ENCODE results near the gene CARD10.

The CARD10 gene

GRCh38 chr22:37449331-37450001 lies 69.7 kb downstream of the CARD10 start:
- Histone ChIP-seq H3K4me3 (ENCODE audit: low read depth in 1 of 5, low read length in 5 of 5) (no peak overlapping the region), H3K27ac (ENCODE audit: low read depth, low read length) (no peak overlapping the region), H3K4me1 (ENCODE audit: control insufficient read depth in 5 of 5, insufficient read depth in 5 of 5, low read length in 5 of 5) (peaks cover 0 to 3% (median 0%) of the 10 kb centered on the region in 5 donors), H3K9ac (ENCODE audit: low read length in 5 of 5) (no peak overlapping the region), H3K27me3 (ENCODE audit: control insufficient read depth in 5 of 5, insufficient read depth in 4 of 5, low read length in 5 of 5) (peaks cover 17 to 27% (median 20%) of the 10 kb centered on the region in 5 donors), H3K36me3 (ENCODE audit: control insufficient read depth in 5 of 5, insufficient read depth in 5 of 5, low read length in 5 of 5) (no peaks in the 10 kb centered on the region), H3K9me3 (ENCODE audit: control insufficient read depth in 5 of 5, low read length in 5 of 5) (peaks cover 0 to 13% (median 2%) of the 10 kb centered on the region in 5 donors)

GRCh38 chr22:37448516-37449127 lies 70.6 kb downstream of the CARD10 start:
- no peaks in the 10 kb centered on the region for H3K36me3 ChIP-seq (ENCODE audit: control insufficient read depth in 5 of 5, insufficient read depth in 5 of 5, low read length in 5 of 5)
- no peak overlapping the region for H3K4me3 ChIP-seq (ENCODE audit: low read depth in 1 of 5, low read length in 5 of 5)
- H3K9me3 ChIP-seq (ENCODE audit: control insufficient read depth in 5 of 5, low read length in 5 of 5): peaks cover 0 to 9% (median 0%) of the 10 kb centered on the region in 5 donors
- H3K4me1 ChIP-seq (ENCODE audit: control insufficient read depth in 5 of 5, insufficient read depth in 5 of 5, low read length in 5 of 5): peaks cover 0 to 3% (median 0%) of the 10 kb centered on the region in 5 donors
- H3K27me3 ChIP-seq (ENCODE audit: control insufficient read depth in 5 of 5, insufficient read depth in 4 of 5, low read length in 5 of 5): peaks cover 10 to 24% (median 18%) of the 10 kb centered on the region in 5 donors
- H3K9ac ChIP-seq (ENCODE audit: low read length in 5 of 5): no peak overlapping the region
- H3K27ac ChIP-seq (ENCODE audit: low read depth, low read length): no peak overlapping the region

- Histone ChIP-seq H3K27ac (ENCODE audit: low read depth, low read length) (no peak overlapping the region), H3K9me3 (ENCODE audit: control insufficient read depth in 5 of 5, low read length in 5 of 5) (peaks cover 0 to 9% (median 9%) of the 10 kb centered on the region in 5 donors), H3K4me3 (ENCODE audit: low read depth in 1 of 5, low read length in 5 of 5) (no peak overlapping the region), H3K27me3 (ENCODE audit: control insufficient read depth in 5 of 5, insufficient read depth in 4 of 5, low read length in 5 of 5) (peaks cover 12 to 26% (median 22%) of the 10 kb centered on the region in 5 donors), H3K36me3 (ENCODE audit: control insufficient read depth in 5 of 5, insufficient read depth in 5 of 5, low read length in 5 of 5) (no peaks in the 10 kb centered on the region), H3K9ac (ENCODE audit: low read length in 5 of 5) (no peak overlapping the region), H3K4me1 (ENCODE audit: control insufficient read depth in 5 of 5, insufficient read depth in 5 of 5, low read length in 5 of 5) (peaks cover 0 to 3% (median 0%) of the 10 kb centered on the region in 5 donors)
Observed at GRCh38 chr22:37445501-37445900, 73.7 kb downstream of the CARD10 start.

- no peak overlapping the region for H3K27ac ChIP-seq (ENCODE audit: low read depth, low read length)
- peaks cover 0 to 13% (median 10%) of the 10 kb centered on the region in 5 donors for H3K9me3 ChIP-seq (ENCODE audit: control insufficient read depth in 5 of 5, low read length in 5 of 5)
Observed at GRCh38 chr22:37443977-37444376, 75.2 kb downstream of the CARD10 start.

GRCh38 chr22:37443086-37443485 lies 76.1 kb downstream of the CARD10 start:
- Histone ChIP-seq H3K9me3 (ENCODE audit: control insufficient read depth in 5 of 5, low read length in 5 of 5) (peaks cover 0 to 13% (median 10%) of the 10 kb centered on the region in 5 donors), H3K9ac (ENCODE audit: low read length in 5 of 5) (no peak overlapping the region), H3K36me3 (ENCODE audit: control insufficient read depth in 5 of 5, insufficient read depth in 5 of 5, low read length in 5 of 5) (no peaks in the 10 kb centered on the region), H3K27ac (ENCODE audit: low read depth, low read length) (no peak overlapping the region), H3K4me3 (ENCODE audit: low read depth in 1 of 5, low read length in 5 of 5) (no peak overlapping the region), H3K4me1 (ENCODE audit: control insufficient read depth in 5 of 5, insufficient read depth in 5 of 5, low read length in 5 of 5) (no peaks in the 10 kb centered on the region), H3K27me3 (ENCODE audit: control insufficient read depth in 5 of 5, insufficient read depth in 4 of 5, low read length in 5 of 5) (peaks cover 8 to 17% (median 14%) of the 10 kb centered on the region in 5 donors)

More at GRCh38 chr22:37443977-37444376, 75.2 kb downstream of the CARD10 start:
- H3K4me1 ChIP-seq (ENCODE audit: control insufficient read depth in 5 of 5, insufficient read depth in 5 of 5, low read length in 5 of 5): no peaks in the 10 kb centered on the region
- H3K27me3 ChIP-seq (ENCODE audit: control insufficient read depth in 5 of 5, insufficient read depth in 4 of 5, low read length in 5 of 5): peaks cover 8 to 23% (median 18%) of the 10 kb centered on the region in 5 donors
- H3K9ac ChIP-seq (ENCODE audit: low read length in 5 of 5): no peak overlapping the region
- H3K4me3 ChIP-seq (ENCODE audit: low read depth in 1 of 5, low read length in 5 of 5): no peak overlapping the region
- H3K36me3 ChIP-seq (ENCODE audit: control insufficient read depth in 5 of 5, insufficient read depth in 5 of 5, low read length in 5 of 5): no peaks in the 10 kb centered on the region

GRCh38 chr22:37442537-37442936 lies 76.7 kb downstream of the CARD10 start:
- H3K27ac ChIP-seq (ENCODE audit: low read depth, low read length): no peak overlapping the region
- peaks cover 0 to 13% (median 10%) of the 10 kb centered on the region in 5 donors for H3K9me3 ChIP-seq (ENCODE audit: control insufficient read depth in 5 of 5, low read length in 5 of 5)
- no peak overlapping the region for H3K4me3 ChIP-seq (ENCODE audit: low read depth in 1 of 5, low read length in 5 of 5)
- H3K9ac ChIP-seq (ENCODE audit: low read length in 5 of 5): no peak overlapping the region
- H3K27me3 ChIP-seq (ENCODE audit: control insufficient read depth in 5 of 5, insufficient read depth in 4 of 5, low read length in 5 of 5): peaks cover 6 to 14% (median 11%) of the 10 kb centered on the region in 5 donors
- H3K4me1 ChIP-seq (ENCODE audit: control insufficient read depth in 5 of 5, insufficient read depth in 5 of 5, low read length in 5 of 5): no peaks in the 10 kb centered on the region
- no peaks in the 10 kb centered on the region for H3K36me3 ChIP-seq (ENCODE audit: control insufficient read depth in 5 of 5, insufficient read depth in 5 of 5, low read length in 5 of 5)

- H3K27me3 ChIP-seq (ENCODE audit: control insufficient read depth in 5 of 5, insufficient read depth in 4 of 5, low read length in 5 of 5): peaks cover 5 to 11% (median 9%) of the 10 kb centered on the region in 5 donors
- no peak overlapping the region for H3K9ac ChIP-seq (ENCODE audit: low read length in 5 of 5)
- H3K9me3 ChIP-seq (ENCODE audit: control insufficient read depth in 5 of 5, low read length in 5 of 5): peaks cover 0 to 13% (median 10%) of the 10 kb centered on the region in 5 donors
- no peaks in the 10 kb centered on the region for H3K4me1 ChIP-seq (ENCODE audit: control insufficient read depth in 5 of 5, insufficient read depth in 5 of 5, low read length in 5 of 5)
- no peak overlapping the region for H3K4me3 ChIP-seq (ENCODE audit: low read depth in 1 of 5, low read length in 5 of 5)
- H3K36me3 ChIP-seq (ENCODE audit: control insufficient read depth in 5 of 5, insufficient read depth in 5 of 5, low read length in 5 of 5): no peaks in the 10 kb centered on the region
- no peak overlapping the region for H3K27ac ChIP-seq (ENCODE audit: low read depth, low read length)
Observed at GRCh38 chr22:37442135-37442534, 77.1 kb downstream of the CARD10 start.

GRCh38 chr22:37440875-37441274 lies 78.3 kb downstream of the CARD10 start:
- H3K27me3 ChIP-seq (ENCODE audit: control insufficient read depth in 5 of 5, insufficient read depth in 4 of 5, low read length in 5 of 5): peaks cover 5 to 13% (median 9%) of the 10 kb centered on the region in 5 donors
- no peaks in the 10 kb centered on the region for H3K36me3 ChIP-seq (ENCODE audit: control insufficient read depth in 5 of 5, insufficient read depth in 5 of 5, low read length in 5 of 5)
- H3K4me1 ChIP-seq (ENCODE audit: control insufficient read depth in 5 of 5, insufficient read depth in 5 of 5, low read length in 5 of 5): no peaks in the 10 kb centered on the region
- H3K9me3 ChIP-seq (ENCODE audit: control insufficient read depth in 5 of 5, low read length in 5 of 5): peaks cover 0 to 13% (median 10%) of the 10 kb centered on the region in 5 donors
- no peak overlapping the region for H3K27ac ChIP-seq (ENCODE audit: low read depth, low read length)
- no peak overlapping the region for H3K4me3 ChIP-seq (ENCODE audit: low read depth in 1 of 5, low read length in 5 of 5)
- no peak overlapping the region for H3K9ac ChIP-seq (ENCODE audit: low read length in 5 of 5)

All from subcutaneous abdominal adipose tissue (tissue), 5 donors.